Hematopoietic multipotent progenitor cell treated with erythropoietin and hydrocortisone succinate and interleukin-3 and kit ligand, for 15 days (in vitro differentiated cells): ENCODE measurements around the gene GPAT3.
"Not testable (repeated sequence)": the region's sequence is repeated elsewhere in the genome, so short reads cannot be mapped to it uniquely, and the experiment has no call there.

Experiments used
- DNase-seq: peaks from one replicate; pipeline ENCODE4 v3.0.0-alpha.2; 2015; ENCODE audit warnings: low spot score

The GPAT3 gene

DNA sequence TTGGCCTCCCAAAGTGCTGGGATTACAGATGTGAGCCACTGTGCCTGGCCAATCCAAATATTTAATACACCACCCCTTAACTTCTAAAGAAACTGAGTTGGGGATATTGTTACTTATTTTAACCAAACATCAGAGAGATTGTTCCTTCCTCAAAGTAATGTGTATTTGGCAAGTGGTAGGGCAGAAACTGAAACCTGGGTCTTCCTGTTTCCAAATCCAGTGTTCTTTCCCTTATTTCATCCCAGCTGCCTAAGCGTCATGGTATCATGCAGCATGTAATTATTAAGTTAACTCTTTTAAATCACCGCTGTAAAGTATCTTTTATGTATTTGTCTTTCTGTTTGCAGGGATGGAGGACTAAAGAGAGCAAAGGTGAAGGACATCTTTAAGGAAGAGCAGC, 68.4 kb downstream of the GPAT3 start:
- DNase-seq, result no peak

DNA sequence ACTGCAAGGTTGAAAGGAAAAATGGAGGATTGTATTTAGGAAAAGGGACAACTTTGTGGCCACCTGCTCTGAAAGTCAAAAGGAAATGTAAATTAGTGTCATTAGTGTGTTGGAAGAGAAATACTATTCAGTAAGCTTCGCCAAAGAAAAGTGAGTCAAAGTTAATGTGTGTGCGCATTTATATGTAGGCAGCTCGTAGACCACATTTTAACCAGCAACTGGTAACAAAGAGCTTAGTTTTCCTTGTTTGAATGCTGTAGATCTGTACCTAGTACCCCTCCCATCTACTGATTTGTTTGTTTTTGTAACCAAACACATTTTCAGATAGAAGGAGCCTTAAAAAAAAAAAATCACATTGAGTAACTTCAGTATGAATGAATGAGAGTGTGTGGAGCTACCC, 69.3 kb downstream of the GPAT3 start:
- DNase-seq, result no peak

DNA sequence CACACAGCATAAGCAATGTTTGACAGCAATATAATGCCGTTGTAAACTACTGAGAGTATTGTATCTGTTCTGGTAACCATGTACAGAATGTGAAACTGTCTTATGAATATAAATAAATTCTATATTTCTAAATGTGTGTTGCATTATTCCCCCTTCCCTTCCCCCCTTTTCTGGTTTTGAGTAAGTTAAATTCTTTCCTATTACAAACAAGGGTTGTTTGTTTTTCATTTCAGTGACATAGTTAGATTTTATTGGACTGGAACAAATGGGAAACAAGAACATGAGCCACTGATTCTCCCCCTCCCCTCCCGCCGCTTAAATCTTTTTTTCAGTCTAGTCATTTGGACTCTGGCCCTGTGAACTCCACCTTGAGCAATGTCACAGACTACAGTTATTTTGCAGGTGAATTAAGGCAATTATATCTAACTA, 69.8 kb downstream of the GPAT3 start:
- DNase-seq, result no peak

DNA sequence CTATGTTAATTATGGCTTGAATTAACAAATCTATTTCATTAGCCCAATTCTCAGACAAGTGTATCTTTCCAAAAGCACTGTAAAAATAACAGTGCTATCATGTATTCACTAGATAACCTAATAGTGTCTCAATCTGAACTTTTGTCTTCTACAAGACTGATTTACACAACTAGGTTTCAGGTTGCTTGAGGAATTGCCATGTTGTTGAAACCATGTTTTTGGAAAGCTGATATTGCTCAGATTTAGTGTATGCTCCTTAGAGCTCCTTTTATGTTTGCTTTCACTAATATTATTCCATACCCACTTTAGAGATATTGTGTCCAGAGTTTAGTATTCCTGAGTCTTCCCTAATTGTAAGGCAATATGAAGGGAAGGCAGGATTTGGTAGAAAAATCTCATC, 70.6 kb downstream of the GPAT3 start:
- DNase-seq, result no peak

DNA sequence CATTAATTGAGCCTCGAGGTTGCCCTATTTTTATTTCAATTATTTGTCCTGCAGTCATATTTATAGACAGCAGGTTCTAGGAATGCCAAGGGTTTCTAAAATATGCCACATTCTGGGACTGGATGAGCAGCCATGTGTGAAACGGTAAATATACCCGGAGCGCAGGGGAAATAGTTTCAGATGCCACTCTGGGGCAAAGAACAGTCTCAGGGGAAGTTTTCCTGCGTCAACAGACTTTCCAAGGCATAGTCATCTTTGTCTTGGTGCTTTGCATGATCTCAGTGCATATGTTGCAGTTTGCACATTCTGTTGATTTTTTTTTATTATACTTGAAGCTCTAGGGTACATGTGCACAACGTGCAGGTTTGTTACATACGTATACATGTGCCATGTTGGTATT, 71.0 kb downstream of the GPAT3 start:
- no peak for DNase-seq

DNA sequence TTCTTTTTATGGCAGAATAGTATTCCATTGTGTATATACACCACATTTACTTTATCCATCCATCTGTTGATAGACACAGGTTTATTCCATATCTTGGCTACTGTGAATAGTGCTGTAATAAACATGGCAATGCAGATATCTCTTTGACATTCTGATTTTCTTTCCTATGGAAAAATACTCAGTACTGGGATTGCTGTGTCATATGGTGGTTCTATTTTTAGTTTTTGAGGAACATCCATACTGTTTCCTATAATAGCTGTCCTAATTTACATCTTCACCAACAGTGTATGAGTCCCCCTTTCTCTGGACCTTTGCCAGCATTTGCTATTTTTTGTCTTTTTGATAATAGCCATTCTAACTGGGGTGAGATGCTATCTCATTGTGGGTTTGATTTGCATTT, 73.5 kb downstream of the GPAT3 start:
- no peak for DNase-seq

DNA sequence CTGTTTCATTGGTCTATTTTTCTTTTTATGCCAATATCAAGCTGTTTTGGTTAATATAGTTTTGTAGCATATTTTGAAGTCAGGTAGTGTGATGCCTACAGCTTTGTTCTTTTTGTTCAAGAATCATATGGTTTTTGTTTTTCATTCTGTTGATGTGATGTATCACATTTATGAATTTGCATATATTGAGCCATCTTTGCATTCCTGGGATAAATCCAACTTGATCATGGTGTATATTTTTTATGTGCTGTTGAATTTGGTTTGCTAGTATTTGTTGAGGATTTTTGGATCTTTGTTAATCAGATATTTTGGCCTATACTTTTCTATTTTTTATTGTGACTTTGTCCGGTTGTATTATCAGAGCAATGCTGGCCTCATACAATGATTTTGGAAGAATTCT, 74.8 kb downstream of the GPAT3 start:
- DNase-seq, result no peak

DNA sequence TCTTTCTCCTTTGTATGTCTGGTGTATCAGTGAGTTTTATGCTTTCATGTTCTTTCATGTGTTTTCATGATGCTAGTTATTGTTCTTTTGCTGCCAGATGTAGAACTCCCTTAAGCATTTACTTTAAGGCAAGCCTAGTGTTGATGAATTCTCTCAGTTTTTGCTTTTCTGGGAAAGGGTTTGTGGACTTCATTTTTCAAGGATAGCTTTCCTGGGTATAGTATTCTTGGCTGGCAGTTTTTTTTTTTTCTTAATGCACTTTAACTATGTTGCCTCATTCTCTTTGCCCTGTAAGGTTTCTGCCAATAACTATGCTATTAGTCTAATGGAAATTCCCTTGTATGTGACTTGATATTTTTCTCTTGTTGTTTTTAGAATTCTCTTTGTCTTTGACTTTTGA, 77.1 kb downstream of the GPAT3 start:
- no peak for DNase-seq

DNA sequence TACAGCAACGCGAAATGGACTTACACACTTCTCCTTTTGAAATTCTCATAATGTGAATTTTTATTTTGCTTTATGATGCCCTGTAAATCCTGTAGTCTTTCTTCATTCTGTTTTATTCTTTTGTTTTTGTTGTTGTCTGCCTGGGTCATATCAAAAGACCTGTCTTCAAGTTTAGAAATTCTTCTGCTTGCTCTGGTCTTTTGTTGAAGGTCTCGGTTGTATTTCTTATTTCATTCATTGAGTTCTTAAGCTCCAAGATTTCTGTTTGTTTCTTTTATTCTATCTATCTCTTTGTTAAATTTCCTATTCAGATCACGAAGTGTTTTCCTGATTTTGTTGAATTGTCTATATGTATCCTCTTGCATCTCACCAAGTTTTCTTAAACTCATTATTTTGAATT, 78.1 kb downstream of the GPAT3 start:
- DNase-seq, result no peak

DNA sequence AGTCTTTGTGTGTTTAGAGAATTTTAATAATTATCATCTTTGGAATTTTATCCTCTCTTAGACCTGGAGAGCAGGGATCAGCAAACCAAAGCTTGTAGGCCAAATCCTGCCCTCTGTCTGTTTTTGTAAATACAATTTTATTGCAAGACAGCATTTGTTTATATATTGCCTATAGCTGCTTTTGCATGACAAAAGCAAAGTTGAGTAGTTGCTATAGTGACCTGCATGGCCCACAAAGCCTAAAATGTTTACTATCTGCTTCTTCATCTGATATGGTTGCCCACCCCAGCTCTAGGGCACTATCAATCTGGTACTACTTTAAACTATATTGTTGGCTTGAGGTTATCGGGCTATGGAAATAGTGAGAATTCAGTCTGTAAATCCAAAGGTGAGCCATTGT, 80.3 kb downstream of the GPAT3 start:
- DNase-seq, result no peak

DNA sequence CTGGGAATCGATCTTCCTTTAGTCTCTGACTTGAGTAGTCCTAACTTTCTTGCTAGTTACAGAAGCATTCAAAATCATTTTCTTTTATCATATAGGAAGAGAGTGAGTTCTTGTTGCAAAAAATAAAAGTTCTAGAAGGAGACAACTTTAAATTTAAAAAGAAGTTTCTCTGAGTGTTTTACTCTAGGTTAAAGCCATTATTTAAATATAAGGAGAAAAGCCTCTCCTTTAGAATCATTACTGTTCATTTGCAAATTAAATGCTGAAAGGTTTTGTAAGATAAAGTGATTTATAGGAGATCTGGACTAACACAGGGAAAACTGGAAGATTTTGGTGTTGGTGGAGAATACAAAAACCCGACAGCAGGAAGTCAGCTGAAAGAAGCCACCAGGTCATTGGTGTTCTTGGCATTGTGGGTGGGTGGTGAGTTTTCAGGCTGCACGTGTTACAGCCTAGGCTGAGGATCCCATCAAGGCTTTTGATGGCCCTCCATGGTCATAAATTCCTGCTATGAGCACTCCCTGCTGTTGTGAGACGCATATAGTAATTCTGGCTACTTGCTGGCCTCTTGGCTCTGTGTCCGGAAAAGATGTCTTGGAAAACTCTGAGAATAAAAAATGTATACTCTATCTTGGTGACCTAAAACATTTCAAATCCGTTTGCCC, 81.6 kb downstream of the GPAT3 start:
- DNase-seq, result no peak

DNA sequence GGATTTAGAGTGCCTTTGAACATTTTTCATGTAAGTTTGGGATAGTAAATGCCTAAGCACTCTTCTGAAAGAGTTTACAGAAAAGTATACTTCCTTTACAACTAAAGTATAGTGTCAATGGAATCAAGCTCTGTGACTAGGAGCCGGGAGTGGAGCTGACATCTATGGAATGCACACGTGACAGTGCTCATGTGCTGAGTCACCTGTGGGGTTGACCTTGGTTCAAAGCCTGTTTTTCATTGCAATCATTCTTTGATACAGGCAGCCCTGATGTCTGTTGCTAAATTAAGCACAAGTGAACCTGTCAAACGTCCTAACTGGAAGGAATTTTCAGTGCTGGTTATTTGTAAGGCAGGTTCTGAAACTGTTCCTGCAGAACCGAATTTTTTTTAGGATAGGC, 82.5 kb downstream of the GPAT3 start:
- peak; percentile 31 for DNase-seq

DNA sequence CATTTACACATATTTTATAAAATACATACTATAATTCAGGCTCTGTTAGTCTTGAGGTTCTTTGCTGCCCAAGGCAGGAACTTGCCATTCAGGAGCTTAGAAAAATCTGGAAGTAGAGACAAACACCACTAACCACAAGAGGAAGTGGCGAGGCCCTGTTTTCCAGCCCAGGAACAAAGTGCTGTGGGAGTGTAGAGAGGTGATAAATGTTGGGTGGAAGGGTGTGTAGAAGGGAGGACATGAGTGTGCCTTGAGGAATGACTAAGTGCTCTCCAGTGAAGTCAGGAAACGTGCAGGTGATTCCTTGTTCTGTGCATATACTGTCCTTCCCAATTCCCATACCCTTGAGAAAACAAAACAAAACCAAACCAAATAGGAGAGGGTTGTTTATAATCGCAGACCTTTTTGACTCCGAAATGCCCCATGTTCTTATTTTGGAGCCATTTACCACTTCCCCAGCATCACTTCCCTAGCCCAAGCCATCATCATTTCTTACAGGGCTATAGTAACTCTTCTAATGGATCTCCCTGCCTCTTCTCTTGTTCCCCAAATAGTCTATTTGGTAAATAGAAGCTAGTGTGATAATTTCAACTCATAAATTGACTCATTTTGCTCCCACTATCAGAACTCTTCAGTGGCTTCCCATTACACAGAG, 83.2 kb downstream of the GPAT3 start:
- DNase-seq, result no peak

DNA sequence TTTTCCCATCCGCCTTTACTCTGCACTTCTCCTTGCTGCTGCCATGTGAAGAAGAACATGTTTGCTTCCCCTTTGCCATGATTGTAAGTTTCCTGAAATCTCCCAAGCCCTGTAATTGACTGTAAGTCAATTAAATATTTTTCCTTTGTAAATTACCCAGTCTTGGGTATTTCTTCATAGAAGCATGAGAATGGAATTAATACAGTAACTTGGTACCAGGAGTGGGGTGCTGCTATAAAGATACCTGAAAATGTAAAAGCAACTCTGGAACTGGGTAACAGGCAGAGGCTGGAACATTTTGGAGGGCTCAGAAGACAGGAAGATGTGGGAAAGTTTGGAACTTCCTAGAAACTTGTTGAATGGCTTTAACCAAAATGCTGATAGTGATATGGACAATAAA, 86.2 kb downstream of the GPAT3 start:
- DNase-seq, result not testable (repeated sequence)

DNA sequence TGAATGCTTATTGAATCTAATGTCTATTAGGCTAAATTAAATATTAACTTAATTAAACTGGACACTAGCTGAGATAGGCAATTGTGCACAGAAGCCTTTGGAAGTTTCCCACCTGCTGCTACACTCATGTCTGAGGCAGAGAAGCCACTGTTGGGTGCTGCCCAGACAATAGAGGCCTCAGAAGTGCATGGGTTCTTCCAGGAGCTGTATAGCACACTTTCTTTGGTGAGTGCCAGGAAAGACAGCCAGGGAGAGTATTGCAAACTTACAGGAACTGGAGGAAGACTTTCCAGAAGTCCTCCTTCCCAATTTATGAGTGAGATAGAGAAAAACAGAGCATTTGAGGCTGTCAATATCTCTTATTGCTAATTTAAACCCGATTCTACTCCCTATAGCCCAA, 89.9 kb downstream of the GPAT3 start:
- no peak for DNase-seq

DNA sequence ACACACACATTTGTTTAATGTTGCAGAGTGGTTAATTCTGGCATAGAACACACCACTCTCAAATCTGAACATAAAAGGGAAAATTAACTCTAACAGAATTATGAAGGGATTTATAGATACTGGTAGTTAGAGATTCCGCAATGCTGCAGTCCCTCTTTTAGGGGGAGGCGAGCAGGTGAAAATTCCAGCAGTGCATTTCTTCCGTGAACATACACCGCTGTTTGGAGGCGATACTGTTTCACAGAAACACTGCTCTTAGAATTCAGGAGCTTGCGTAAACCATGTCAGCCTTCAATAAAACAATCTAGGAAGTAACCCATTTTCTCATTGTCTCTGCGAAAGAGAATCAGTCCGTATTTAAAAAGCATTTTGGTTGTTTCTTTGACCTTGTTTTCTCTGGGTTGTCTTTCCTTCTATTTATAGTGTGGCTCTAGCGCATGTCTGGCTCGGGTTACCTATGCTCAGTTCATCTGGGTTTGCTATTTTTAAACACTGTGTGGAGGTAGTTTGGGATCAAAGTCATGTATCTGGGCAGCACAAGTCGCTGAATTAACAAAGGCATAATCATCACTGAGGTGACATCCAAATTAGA, 90.4 kb downstream of the GPAT3 start:
- no peak for DNase-seq

DNA sequence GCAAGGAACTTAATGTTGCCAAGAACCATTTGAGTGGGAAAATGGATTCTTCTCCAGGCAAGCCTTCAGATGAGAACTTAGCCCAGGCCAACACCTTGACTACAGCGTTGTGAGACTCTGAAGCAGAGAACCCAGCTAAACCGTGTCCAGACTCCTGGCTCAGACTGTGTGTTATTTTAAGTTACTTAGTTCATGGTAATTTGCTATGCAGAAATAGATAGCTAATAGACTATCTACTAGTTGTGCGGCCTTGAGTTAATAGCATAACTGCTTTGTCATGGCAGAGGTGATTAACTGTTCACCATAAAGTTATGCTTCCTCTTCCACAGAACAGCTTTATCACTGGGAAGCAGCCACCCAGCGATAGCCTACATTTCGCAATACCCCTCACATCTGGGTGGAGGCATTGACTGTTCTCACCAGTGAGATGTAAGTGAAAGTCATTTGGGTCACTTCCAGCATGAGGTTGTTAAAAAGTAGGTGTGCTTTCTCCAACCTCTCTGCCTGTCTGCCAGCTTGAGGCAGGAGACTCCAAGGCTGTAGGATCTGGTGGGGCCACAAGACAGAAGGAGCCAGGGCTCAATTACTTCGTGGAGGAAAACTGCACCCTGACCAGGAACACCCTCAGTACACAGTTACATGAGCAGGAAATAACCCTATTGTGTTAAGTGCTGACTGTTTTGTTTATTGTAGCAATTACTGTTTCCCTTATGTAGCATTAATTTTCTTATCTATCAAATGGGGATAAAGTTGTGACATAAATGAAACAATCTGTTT, 94.2 kb downstream of the GPAT3 start:
- peak; percentile 92 for DNase-seq

DNA sequence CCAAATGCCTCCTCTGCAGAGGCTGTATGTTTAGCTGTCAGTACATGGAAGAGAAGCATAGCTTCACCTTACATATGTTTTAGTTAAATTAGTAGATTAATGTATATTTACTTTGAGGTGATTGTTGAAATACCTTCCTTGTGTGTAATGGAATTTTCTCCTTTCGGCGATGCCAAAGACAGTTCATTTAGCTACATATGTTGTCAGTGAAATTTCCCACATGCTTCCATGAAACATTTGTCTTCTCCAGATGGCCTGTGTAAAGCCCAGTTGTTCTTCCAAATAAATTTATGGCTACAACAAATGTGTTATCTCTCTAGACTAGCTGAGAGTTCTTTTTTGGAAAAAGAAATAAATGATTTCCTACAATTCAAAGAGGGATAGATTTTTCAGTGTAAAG, 95.2 kb downstream of the GPAT3 start:
- DNase-seq, result no peak

DNA sequence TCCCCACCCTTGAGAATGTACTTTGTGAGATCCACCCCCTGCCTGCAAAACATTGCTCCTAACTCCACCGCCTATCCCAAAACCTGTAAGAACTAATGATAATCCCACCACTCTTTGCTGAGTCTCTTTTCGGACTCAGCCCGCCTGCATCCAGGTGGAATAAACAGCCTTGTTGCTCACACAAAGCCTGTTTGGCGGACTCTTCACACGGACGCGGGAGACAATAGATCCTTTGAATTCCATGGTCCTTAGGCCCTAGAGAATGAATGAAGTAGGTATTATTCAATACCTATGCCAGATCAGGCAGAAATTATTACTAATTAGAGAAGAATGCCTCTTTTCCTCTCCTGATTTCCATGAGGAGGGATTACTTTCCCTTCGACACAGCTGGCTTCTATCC, 101.0 kb downstream of the GPAT3 start:
- no peak for DNase-seq

DNA sequence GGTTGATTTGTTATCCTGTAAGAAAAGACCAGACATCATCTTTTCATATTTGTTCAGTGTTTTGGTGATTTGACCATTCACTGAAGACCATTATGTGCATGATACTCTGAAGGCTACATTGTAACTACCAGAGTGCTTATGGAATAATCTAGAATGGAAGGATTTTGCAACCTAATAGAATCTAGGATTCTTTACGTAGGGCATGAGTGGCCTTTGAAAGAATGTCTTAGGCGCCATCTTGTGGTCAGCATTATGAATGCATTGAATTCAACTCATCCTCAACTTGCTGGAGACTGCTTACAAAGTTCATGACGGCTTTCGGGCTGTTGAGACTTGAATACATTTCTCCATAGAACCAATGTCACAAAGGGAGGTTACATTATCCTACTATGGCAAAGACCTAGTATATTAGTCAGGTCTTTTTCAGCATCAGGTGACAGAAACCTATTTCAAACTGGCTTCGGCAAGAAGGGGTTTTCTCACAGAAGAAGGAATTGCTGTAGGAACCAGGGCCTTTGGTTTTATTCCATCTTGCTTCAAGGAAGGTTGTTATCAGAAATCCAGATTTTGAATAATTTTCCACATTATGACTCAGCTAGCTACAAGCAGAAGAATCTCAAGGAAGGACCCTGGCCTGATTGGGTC, 104.1 kb downstream of the GPAT3 start:
- DNase-seq, result peak; percentile 80

DNA sequence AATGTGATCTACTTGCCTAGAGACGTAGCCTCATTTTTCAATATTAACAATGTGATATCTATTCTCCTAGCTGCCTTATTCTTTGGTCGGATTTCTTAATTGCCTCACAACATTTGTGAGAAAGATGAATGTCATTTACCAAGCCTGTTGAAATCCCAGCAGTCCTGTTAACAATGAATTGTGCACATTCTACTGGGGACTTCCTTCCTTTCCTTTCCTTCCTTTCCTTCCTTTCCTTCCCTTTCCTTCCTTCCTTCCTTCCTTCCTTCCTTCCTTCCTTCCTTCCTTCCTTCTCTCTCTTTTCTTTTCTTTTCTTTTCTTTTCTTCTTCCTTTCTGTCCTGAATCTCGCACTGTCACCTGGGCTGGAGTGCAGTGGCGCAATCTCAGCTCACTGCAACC, 107.1 kb downstream of the GPAT3 start:
- DNase-seq, result no peak
